ENCODE results near the gene OR14K1.
"Not testable (repeated sequence)": the region's sequence is repeated elsewhere in the genome, so short reads cannot be mapped to it uniquely, and the experiment has no call there.

Gene OR14K1

DNA sequence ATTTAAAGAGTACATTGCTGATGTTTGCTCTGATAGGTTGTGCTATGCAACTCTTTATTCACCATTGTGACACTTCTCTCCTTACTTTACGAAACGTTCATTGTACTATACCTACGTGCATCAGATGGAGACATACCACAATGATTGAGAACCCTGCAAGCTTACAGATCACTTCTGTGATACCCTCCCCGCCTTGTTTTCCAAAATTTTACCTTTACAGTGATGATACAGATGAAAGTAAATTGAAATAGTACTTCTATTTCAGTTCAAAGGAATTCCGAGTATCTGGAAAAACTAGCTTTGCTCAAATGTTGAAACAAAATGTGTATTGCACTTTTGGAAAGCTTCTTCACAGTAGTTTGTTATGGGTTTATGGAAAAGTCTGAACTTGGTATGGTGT lies 3.3 kb downstream of the OR14K1 start:
- H2AFZ ChIP-seq (ENCODE audit: low read length) = no peak overlapping the region
- H3K27me3 ChIP-seq (ENCODE audit: insufficient read depth, low read length) = no peaks in the 10 kb centered on the region
- no peaks in the 10 kb centered on the region for H3K9me2 ChIP-seq (ENCODE audit: low read depth, low read length)
- H4K20me1 ChIP-seq (ENCODE audit: insufficient read depth, low read length) = no peaks in the 10 kb centered on the region
- H3K27ac ChIP-seq (ENCODE audit: low read depth, low read length, poor library complexity, severe bottlenecking) = no peak overlapping the region
- no peak overlapping the region for H3K4me3 ChIP-seq (ENCODE audit: low read depth, low read length, poor library complexity, severe bottlenecking)
- no peak overlapping the region for H3K9ac ChIP-seq (ENCODE audit: low read length)
- TF ChIP-seq EZH2 (IDR thresholded peaks at IDR 0.05; ENCODE audit: borderline replicate concordance, low read length) = no peak
- TF ChIP-seq, protein P1, sequence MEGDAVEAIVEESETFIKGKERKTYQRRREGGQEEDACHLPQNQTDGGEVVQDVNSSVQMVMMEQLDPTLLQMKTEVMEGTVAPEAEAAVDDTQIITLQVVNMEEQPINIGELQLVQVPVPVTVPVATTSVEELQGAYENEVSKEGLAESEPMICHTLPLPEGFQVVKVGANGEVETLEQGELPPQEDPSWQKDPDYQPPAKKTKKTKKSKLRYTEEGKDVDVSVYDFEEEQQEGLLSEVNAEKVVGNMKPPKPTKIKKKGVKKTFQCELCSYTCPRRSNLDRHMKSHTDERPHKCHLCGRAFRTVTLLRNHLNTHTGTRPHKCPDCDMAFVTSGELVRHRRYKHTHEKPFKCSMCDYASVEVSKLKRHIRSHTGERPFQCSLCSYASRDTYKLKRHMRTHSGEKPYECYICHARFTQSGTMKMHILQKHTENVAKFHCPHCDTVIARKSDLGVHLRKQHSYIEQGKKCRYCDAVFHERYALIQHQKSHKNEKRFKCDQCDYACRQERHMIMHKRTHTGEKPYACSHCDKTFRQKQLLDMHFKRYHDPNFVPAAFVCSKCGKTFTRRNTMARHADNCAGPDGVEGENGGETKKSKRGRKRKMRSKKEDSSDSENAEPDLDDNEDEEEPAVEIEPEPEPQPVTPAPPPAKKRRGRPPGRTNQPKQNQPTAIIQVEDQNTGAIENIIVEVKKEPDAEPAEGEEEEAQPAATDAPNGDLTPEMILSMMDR (IDR thresholded peaks at IDR 0.05; ENCODE audit: low read length) = no peak
- no peaks in the 10 kb centered on the region for H3K79me2 ChIP-seq (ENCODE audit: insufficient read depth, low read length)
- no peaks in the 10 kb centered on the region for H3K36me3 ChIP-seq (ENCODE audit: insufficient read depth, low read length)
- no peaks in the 10 kb centered on the region for H3K9me3 ChIP-seq (ENCODE audit: low read length)
- H3K4me1 ChIP-seq (ENCODE audit: insufficient read depth, low read length, severe bottlenecking) = no peaks in the 10 kb centered on the region
- H3F3A ChIP-seq (ENCODE audit: insufficient read depth, low read length) = no peaks in the 10 kb centered on the region
- no peak overlapping the region for H3K4me2 ChIP-seq (ENCODE audit: low read length)

GRCh38 chr1:247742215-247742760 lies 3.9 kb downstream of the OR14K1 start:
- H3K36me3 ChIP-seq (ENCODE audit: insufficient read depth, low read length); H3K27ac ChIP-seq (ENCODE audit: low read depth, low read length, poor library complexity, severe bottlenecking); H4K20me1 ChIP-seq (ENCODE audit: insufficient read depth, low read length); H3F3A ChIP-seq (ENCODE audit: insufficient read depth, low read length); H3K9me2 ChIP-seq (ENCODE audit: low read depth, low read length); H3K4me2 ChIP-seq (ENCODE audit: low read length); H2AFZ ChIP-seq (ENCODE audit: low read length); H3K4me1 ChIP-seq (ENCODE audit: insufficient read depth, low read length, severe bottlenecking); H3K9ac ChIP-seq (ENCODE audit: low read length); H3K4me3 ChIP-seq (ENCODE audit: low read depth, low read length, poor library complexity, severe bottlenecking); H3K79me2 ChIP-seq (ENCODE audit: insufficient read depth, low read length); H3K9me3 ChIP-seq (ENCODE audit: low read length); H3K27me3 ChIP-seq (ENCODE audit: insufficient read depth, low read length): not testable (repeated sequence)

DNA sequence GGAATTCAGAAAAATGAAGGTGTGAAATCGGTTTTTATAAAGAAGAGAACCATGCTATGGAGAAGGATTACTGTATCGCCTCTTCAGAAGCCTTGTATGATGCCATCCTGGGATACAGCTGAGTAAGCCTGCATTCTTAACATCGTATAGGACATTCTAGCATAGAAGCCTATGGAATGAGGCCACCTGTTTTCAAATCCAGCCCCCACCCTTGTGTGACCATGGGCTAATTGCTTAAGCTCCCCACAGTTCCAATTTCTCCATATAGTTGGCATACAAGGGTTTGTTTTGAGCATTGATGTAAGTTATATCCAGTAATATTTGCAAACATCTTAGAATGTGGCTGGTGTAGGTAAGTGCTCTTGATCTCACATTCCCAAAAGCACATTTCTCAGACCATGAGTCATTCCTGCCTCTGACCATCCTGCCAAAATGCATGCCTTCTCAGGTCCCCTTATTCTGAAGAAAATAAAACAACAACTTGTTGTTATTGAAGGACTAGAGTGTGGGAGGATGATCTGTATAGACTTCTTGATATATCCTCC lies 8.0 kb downstream of the OR14K1 start:
- H3K9ac ChIP-seq (ENCODE audit: low read length) = no peak overlapping the region
- TF ChIP-seq, protein P1 (IDR thresholded peaks at IDR 0.05; ENCODE audit: low read length) = no peak
- TF ChIP-seq EZH2 (IDR thresholded peaks at IDR 0.05; ENCODE audit: borderline replicate concordance, low read length) = no peak
- no peak overlapping the region for H3K27ac ChIP-seq (ENCODE audit: low read depth, low read length, poor library complexity, severe bottlenecking)
- no peaks in the 10 kb centered on the region for H3K36me3 ChIP-seq (ENCODE audit: insufficient read depth, low read length)
- H3K4me3 ChIP-seq (ENCODE audit: low read depth, low read length, poor library complexity, severe bottlenecking) = no peak overlapping the region
- no peaks in the 10 kb centered on the region for H3F3A ChIP-seq (ENCODE audit: insufficient read depth, low read length)
- H3K9me3 ChIP-seq (ENCODE audit: low read length) = no peaks in the 10 kb centered on the region
- H3K79me2 ChIP-seq (ENCODE audit: insufficient read depth, low read length) = no peaks in the 10 kb centered on the region
- no peaks in the 10 kb centered on the region for H3K27me3 ChIP-seq (ENCODE audit: insufficient read depth, low read length)
- H4K20me1 ChIP-seq (ENCODE audit: insufficient read depth, low read length) = no peaks in the 10 kb centered on the region
- H2AFZ ChIP-seq (ENCODE audit: low read length) = no peak overlapping the region
- H3K4me1 ChIP-seq (ENCODE audit: insufficient read depth, low read length, severe bottlenecking) = no peaks in the 10 kb centered on the region
- H3K4me2 ChIP-seq (ENCODE audit: low read length) = no peak overlapping the region
- no peaks in the 10 kb centered on the region for H3K9me2 ChIP-seq (ENCODE audit: low read depth, low read length)

DNA sequence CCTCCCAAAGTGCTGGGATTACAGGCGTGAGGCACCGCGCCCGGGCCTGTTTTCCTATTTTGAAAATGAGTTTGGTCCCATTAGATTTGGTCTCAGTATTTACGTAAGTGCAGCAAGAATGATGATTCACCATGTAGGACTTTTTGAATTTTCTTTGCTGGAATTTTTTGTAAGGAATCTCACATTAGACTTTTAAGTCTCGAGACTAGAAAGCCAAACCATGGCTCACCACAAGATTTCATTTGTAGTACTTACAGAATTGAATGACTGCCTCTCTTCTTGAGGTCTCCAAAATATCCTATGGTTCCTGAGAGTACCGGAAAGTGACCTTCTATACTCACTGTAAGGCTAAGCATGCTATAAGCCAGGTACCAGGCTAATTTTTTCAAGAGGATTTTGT lies 9.2 kb downstream of the OR14K1 start:
- Histone ChIP-seq H3F3A (ENCODE audit: insufficient read depth, low read length) (no peaks in the 10 kb centered on the region), H3K4me3 (ENCODE audit: low read depth, low read length, poor library complexity, severe bottlenecking) (no peak overlapping the region), H4K20me1 (ENCODE audit: insufficient read depth, low read length) (no peaks in the 10 kb centered on the region), H3K9me2 (ENCODE audit: low read depth, low read length) (no peaks in the 10 kb centered on the region), H3K4me1 (ENCODE audit: insufficient read depth, low read length, severe bottlenecking) (no peaks in the 10 kb centered on the region), H3K4me2 (ENCODE audit: low read length) (no peak overlapping the region), H3K9me3 (ENCODE audit: low read length) (no peaks in the 10 kb centered on the region), H3K36me3 (ENCODE audit: insufficient read depth, low read length) (no peaks in the 10 kb centered on the region), H3K27me3 (ENCODE audit: insufficient read depth, low read length) (no peaks in the 10 kb centered on the region), H3K27ac (ENCODE audit: low read depth, low read length, poor library complexity, severe bottlenecking) (no peak overlapping the region), H3K9ac (ENCODE audit: low read length) (no peak overlapping the region), H2AFZ (ENCODE audit: low read length) (no peak overlapping the region), H3K79me2 (ENCODE audit: insufficient read depth, low read length) (no peaks in the 10 kb centered on the region)
- TF ChIP-seq, protein P1 (IDR thresholded peaks at IDR 0.05; ENCODE audit: low read length) = no peak
